ENCODE data around the gene PACS1.

DNA sequence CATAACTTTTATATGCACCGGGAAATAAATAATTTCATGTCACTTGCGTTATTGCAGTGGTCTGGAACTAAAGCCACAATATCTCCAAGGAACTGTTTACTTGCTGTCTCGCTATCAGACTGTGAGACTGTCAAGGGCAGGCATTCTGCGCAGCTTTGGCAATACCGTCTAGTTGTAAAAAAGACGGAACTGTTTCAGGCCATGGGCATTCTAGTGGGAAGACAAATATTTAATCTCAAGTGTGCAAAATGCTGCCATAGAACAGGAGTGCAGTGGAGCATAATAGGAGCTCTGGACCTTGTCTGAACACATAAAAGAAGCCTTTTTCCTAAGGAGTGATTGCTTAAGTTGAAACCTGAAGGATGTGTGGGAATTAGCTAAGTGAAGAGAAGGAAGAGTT lies 53.8 kb downstream of the PACS1 start:
- TF ChIP-seq, protein P1, sequence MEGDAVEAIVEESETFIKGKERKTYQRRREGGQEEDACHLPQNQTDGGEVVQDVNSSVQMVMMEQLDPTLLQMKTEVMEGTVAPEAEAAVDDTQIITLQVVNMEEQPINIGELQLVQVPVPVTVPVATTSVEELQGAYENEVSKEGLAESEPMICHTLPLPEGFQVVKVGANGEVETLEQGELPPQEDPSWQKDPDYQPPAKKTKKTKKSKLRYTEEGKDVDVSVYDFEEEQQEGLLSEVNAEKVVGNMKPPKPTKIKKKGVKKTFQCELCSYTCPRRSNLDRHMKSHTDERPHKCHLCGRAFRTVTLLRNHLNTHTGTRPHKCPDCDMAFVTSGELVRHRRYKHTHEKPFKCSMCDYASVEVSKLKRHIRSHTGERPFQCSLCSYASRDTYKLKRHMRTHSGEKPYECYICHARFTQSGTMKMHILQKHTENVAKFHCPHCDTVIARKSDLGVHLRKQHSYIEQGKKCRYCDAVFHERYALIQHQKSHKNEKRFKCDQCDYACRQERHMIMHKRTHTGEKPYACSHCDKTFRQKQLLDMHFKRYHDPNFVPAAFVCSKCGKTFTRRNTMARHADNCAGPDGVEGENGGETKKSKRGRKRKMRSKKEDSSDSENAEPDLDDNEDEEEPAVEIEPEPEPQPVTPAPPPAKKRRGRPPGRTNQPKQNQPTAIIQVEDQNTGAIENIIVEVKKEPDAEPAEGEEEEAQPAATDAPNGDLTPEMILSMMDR (IDR thresholded peaks at IDR 0.05; ENCODE audit: low read depth, low read length, poor library complexity, severe bottlenecking) = no peak
- no peak for TF ChIP-seq EZH2phosphoT487 (IDR thresholded peaks at IDR 0.05; ENCODE audit: borderline replicate concordance, low read length)
